ENCODE measurements around the gene PPP4C.

PPP4C gene

DNA sequence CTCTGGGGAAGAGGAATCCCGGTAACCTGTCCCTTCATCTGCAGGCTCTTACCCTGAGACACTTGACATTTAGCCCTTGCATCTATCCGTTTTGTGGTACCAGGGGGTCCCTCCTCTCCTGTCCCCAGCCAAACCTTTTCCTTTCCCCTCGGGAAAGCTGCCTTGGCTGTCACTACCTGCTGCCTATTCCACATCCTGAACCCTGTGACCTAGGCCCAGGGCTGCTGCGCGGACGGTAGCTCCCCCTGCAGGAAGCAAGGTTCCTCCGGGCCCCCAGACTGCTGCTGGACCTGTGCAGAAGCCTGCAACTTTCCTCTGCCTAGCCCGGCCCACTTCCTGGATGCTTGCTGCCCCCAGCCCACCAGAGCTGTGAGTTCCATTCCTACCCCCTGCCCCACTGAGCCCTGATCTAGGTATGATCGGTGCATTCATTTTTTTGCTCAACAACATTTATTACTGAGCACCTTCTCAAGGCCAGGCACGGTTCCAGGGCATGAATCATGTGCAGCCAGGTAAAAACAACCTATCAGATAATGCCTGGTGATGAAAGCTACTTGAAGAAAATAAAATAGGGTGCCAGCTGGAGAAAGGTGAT, 20.7 kb upstream of the PPP4C start:
- no peak for DNase-seq (ENCODE audit: low read depth in 2 of 2)

DNA sequence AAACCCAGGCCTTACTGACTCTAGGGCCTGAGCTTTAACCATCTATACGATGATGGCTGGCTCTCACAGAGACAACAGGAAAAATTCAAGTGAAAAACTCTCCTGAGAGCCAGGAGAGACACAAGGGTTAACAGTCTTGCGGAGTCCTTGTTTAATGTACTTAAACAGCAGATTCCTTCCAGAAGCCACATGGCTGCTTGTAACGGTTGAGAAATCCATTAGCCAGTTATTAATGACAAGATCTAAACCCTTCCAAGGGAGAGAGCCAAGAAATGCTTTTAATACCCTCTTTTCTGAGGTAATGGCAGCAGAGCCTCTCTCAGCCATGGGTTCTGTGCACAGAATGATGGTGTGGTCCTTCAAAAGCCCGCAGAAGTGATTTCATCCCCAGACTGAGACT, 15.4 kb upstream of the PPP4C start:
- DNase-seq (ENCODE audit: low read depth in 2 of 2) = no peak

DNA sequence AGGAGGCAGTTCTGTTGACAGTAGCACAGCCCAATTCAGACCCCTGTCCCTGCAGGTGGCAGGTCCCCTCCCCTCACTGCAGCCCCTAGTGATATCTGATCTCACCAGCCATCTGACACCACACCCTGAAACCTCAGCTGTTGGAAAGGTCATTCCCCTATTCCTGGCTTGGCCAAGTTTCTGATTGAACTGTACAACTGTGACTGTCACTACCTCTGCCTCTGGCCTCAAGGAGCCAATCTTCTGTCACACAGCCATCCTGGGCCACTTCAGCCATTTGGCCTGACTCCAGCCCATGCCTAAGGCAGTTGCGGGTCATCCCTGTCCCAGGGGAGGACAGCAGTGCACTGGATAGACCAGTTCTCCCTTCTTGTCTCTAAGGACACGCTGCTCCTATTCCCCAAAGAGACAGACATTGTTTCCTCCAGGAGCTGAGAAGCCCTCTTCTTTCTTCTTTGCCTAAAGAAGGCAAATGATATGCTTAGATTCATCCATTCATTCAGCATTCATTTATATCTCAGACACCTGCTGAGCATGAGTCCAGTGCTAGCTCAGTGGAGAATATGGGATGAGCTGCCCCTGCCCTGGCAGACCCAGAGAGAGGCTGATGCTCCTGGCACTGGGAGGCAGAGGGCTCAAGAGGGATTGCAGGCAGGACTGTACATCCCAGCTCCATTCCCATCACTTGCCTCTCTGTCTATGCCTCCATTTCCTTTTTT, 14.8 kb upstream of the PPP4C start:
- DNase-seq (ENCODE audit: low read depth in 2 of 2) = no peak

DNA sequence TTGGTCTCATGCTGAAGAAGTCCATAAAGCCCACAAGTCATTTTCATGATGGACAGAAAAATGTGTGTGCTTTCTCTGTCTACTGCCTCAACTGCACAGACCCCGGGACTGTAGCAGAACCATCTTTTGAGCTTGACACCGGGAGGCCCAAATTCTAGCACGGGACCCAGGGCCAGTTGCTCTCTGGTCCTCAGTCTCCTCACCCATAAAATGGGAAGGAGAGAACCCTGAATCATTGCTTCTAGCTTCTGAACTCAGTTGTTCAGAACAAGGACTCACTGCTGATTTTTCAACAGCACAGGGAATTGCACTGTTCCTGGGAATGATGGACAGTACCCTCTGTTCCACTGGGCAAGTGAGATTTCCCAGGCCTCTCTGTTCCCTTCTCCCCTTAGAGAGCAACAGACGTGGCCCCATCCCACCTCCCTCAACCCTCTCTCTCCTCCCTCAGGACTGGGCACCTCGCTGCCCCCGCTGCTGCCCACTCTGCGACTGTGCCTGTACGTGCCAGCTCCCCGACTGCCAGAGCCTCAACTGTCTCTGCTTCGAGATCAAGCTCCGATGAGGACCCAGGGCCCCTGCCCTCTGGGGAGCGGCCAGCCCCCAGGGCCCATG, 12.4 kb upstream of the PPP4C start:
- no peak for DNase-seq (ENCODE audit: low read depth in 2 of 2)

DNA sequence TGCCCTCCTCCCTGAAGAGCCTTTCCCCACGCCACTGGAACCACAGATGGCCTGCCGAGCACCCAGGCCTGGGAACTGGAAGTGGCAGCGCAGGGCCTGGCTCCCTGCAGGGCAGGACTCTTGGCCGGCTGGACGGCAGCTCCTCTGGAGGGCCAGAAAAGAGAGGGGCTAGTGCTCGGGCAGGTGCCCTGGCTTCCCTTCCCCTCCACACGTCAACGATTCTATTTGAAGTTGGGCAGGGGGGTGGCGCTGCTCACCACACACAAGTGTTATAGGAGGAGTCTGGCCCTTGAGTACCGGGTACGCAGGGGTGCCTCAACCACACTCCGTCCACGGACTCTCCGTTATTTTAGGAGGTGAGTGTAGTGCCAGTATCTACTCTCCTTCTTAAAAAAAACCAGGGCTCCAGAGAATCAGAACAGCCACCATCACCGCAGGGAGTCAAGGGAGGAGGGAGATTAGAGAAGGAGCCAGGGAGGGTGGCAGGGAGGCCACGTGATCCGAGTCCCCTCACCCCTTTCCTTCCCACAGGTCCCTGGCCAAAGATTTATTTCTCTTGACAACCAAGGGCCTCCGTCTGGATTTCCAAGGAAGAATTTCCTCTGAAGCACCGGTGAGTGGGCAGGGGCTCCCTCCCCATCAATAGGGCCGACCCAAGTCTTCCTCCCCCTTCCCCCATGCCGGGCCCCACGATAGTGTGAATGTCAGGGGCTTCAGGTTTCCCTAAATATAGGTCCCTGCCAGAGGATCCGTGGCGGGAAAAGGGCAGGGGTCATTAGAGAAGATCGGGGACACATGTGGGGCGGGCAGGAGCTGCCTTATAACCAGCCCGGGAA, 11.7 kb upstream of the PPP4C start:
- DNase-seq (ENCODE audit: low read depth in 2 of 2) = peak in 1 of 2 donors; percentile 44

DNA sequence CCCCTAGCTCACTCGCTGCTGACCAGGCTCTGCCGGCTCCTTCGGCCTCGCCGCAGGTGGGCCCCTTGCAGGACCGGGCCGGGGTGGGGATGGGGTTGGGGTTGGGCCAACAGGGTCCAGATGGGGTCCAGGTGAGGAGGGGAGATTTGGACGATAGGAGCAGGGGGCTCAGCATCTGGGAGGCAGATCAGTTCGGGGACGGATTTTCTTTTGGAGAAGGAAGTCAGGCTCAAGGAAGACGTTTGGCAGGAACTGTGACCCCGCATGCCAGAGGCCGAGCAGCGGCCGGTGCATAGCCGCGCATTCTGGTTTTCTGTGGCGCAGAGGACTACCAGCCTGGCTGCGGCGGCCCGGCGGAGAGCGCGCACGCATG, 11.1 kb upstream of the PPP4C start:
- no peak for DNase-seq (ENCODE audit: low read depth in 2 of 2)

DNA sequence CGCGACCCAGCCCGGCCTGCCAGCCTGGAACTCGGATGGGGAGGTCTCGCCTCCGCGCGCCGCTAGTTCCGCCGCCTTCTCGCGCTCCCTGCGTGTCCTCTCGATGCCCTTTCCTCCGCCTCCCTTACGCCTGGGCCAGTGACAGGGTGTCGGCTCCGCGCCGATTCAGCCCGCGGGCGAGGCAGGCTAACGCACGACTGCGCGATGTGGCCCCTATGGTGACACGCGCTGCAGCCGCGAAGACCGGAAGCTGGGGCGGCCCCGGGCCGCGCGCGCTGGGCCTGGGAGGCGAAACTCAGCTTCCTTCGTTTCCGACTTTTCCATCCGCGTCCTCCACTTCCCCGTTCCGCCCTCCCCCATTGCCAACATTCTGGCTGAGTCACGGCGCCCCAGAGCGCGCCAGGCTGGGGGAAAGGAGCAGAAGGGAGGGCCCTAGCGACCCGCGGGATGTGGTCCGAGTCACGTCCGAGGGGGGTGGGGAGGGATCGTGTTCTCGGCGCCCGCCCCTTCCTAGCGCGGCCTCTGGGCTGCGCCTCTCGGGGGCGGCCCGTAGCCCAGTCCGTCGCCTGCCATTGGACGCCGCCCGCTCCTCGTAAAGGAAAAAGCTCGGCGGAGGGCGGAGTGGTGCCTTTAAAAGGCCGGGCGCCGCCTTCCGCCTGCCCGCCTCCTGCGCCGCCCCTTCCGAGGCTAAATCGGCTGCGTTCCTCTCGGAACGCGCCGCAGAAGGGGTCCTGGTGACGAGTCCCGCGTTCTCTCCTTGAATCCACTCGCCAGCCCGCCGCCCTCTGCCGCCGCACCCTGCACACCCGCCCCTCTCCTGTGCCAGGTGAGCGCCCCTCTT, 10.5 kb upstream of the PPP4C start, which contains the start of gene ALDOA:
ALDOA (plus strand) TSS at position 659 of the 841 bp plus-strand sequence. CDS start 1,138 bp downstream, outside the sequence.
- DNase-seq (ENCODE audit: low read depth in 2 of 2) = peak; percentile 88 to 90

DNA sequence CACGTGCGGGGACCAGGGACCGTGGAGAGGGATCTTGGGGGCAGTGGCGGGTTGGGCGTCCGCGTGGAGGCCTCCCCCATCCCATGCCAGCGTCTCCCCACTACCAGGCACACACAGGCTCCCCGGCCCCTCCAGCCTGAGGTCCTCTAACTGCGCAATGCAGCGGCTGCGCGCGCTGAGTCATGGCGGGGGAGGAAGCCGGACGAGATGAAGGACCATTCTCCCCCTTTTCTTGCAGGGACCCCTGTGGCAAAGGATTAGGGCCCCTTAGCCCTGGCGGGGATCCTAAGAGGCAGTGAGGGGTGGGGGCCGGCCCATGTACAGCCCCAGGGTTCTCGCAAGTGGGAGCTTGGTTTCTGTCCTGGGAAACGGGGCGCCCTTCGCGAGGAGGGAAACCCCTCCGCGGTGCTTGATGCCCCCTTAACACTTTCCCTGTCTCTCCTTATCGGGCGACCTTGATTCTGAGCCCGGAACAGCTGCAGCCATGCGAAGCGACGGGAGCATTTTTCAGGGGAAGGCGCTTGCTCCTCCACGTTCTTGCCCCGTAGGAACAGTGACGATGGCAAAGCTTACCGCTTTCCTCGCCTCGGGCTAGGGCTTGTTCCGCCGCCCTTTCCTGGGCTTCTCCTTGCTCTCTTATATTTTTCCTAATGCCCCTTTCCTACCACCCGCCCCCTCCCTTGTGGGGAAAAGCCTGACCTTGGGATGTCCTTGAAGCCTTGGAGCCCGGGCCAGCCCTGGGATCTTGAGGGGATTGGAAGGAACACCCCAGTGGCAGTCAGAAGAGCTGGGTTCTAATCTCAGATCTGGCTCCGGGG, 9.6 kb upstream of the PPP4C start:
- no peak for DNase-seq (ENCODE audit: low read depth in 2 of 2)

DNA sequence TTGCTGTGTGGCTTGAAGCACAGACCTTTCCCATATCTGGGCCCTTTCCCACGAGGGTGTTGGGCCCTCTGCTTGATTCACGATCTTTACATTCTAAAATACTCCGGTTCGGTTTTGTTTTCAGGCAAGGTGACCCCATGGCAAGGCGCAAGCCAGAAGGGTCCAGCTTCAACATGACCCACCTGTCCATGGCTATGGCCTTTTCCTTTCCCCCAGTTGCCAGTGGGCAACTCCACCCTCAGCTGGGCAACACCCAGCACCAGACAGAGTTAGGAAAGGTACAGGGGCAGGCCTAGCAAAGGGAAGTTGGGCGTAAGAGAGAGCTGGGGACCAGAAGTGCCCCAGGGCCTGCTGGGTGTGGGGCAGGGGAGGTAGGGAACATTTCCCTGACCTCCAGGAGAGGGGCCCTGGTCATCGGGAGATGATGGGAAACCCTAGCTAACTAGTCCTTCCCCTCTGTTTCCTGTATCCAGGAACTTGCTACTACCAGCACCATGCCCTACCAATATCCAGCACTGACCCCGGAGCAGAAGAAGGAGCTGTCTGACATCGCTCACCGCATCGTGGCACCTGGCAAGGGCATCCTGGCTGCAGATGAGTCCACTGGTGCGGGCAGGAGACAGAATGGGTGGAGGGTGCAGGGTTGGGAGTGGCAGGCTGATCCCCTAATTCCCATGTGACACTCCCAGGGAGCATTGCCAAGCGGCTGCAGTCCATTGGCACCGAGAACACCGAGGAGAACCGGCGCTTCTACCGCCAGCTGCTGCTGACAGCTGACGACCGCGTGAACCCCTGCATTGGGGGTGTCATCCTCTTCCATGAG, 8.8 kb upstream of the PPP4C start:
- DNase-seq (ENCODE audit: low read depth in 2 of 2) = no peak

DNA sequence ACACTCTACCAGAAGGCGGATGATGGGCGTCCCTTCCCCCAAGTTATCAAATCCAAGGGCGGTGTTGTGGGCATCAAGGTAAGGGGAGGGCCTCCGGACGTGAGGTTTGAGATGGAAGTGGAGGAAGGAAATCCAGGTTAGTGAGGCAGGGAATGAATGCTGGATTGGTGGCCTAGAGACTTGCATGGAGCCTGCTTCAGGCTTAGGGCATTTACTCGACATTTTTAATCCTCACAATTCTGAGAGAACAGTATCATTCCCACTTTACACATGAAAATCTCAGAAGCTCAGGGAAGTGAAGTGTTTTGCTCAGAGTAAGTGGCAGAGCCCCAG, 8.2 kb upstream of the PPP4C start:
- DNase-seq (ENCODE audit: low read depth in 2 of 2) = no peak

DNA sequence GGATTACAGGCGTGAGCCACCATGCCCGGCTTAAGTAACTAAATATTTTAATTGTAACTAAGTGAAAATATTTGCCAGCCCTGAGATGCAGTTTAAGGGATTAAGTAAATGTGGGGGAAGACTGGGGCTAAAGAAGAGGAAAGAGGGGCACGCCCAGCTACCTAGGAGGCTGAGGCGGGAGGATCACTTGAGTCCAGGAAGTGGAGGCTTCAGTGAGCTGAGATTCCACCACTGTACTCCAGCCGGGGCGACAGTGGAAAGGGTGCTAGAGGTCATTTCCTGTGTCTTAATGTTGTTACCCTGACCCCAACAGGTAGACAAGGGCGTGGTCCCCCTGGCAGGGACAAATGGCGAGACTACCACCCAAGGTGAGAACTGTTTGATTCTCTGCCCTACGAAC, 7.5 kb upstream of the PPP4C start:
- no peak for DNase-seq (ENCODE audit: low read depth in 2 of 2)

DNA sequence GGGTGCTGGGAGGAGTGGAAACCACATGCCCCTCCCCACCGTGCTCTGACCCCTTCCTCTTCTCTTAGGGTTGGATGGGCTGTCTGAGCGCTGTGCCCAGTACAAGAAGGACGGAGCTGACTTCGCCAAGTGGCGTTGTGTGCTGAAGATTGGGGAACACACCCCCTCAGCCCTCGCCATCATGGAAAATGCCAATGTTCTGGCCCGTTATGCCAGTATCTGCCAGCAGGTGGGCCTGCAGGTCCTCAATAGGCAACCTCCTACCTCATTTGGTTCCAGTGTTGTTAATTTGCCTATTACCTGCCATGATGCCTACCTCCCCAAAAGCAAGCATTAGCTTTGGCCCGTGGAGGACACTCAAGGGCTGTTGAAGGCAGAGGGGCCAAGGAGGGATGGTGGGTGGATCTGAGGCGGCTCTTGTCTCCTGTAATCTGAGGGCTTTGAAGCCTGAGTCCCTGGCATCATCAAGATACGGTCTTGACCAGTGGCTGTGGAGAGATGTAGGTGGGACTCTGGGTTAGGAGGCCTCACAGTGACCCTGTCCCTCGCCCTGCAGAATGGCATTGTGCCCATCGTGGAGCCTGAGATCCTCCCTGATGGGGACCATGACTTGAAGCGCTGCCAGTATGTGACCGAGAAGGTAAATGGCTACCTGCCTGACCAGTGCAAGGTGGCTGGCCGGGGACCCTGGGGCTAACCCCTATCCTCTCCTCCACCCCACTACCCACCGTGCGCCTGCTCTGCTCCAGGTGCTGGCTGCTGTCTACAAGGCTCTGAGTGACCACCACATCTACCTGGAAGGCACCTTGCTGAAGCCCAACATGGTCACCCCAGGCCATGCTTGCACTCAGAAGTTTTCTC, 6.8 kb upstream of the PPP4C start:
- DNase-seq (ENCODE audit: low read depth in 2 of 2) = no peak

DNA sequence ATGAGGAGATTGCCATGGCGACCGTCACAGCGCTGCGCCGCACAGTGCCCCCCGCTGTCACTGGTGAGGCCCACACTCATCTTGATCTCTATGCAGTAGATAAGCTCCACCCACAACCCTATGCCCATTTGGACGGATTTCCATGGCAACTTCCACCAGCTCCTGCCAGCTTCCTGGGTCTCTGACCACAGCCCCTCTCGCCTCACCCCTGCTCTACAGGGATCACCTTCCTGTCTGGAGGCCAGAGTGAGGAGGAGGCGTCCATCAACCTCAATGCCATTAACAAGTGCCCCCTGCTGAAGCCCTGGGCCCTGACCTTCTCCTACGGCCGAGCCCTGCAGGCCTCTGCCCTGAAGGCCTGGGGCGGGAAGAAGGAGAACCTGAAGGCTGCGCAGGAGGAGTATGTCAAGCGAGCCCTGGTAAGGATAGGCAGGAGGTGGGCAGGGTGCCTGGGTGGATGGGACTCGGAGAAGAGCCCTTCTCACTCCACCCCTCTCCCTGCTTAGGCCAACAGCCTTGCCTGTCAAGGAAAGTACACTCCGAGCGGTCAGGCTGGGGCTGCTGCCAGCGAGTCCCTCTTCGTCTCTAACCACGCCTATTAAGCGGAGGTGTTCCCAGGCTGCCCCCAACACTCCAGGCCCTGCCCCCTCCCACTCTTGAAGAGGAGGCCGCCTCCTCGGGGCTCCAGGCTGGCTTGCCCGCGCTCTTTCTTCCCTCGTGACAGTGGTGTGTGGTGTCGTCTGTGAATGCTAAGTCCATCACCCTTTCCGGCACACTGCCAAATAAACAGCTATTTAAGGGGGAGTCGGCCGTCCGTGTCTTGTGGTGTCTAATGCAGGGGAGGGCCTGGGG, 6.0 kb upstream of the PPP4C start:
- DNase-seq (ENCODE audit: low read depth in 2 of 2) = no peak

DNA sequence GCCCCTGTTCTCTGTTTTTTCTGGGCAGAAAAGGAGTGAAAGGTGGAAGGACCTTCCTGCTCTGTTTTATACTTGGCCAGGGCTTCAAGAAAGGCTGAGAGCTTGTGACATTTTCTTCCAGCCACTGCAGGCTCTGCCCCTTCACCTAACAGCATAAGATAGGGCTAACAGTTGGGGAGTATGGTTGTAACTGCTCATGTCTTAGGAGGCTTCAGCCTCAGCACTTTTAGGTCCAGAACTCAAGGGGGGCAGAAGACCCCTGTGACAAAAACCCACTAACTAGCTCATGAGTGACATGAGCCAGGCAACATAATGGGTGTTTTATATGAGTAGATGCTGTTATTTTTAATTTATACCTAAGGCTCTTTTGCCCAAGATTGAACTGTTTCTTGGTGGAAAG, 5.3 kb upstream of the PPP4C start:
- DNase-seq (ENCODE audit: low read depth in 2 of 2) = no peak

DNA sequence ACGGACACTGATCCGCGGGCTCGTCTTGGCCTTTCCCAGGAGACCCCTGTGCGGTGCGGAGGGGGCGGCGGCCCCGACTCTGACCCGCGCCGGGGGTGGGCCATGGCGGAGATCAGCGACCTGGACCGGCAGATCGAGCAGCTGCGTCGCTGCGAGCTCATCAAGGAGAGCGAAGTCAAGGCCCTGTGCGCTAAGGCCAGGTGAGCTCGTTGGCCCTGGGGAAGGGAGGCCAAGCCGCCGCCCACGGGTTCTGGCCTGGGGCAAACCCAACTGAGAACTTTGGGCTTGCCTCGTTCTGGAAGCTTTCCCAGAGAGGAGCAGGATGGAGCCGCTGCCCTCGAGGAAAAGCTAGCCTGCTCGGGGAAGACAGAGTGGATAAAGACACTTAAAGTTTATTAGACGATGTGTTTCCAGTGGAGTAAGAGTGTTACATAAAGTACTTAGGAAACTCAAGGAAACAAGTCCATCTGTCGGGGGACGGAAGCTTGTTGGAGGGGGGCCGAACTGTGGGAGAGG, 540 bp downstream of the PPP4C start:
- no peak for DNase-seq (ENCODE audit: low read depth in 2 of 2)

DNA sequence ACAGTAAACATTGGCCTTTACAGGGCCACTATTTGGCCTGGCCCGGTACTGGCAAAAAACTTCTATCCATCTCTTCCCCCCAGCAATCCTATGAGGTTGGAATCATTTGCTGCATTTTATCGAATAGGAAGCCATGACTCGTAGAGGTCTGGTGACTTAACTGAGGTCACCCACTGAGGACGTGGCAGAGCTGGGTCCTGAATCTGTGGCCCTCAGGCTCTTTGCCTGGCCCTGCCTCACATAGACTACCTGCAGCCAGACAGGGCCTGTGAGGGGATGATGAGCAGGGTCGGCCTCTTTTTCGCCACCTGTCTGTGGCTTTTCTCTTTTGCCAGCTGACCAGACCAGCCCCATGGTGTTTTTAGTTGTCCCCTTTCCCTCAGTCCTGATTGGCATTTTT, 1.9 kb downstream of the PPP4C start:
- DNase-seq (ENCODE audit: low read depth in 2 of 2) = no peak

DNA sequence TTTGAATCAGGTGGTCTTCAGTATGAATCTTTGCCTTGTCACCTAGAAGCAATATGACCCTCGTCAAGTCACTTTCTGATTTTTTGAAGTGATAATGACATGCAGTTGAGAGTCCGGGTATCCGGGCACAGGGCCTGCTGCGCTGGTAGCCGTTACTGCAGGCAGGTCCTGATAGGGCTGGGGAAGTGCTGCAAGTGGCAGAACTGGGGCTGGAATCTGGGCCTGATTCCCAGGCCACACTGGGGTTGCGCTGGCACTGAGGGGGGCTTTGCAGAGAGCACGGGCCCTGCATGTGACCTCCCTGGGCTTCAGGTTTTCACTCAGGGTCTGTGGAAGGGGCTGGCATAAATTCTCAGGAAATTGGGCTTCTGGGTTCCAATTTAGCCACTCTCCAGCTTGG, 3.0 kb downstream of the PPP4C start:
- no peak for DNase-seq (ENCODE audit: low read depth in 2 of 2)

DNA sequence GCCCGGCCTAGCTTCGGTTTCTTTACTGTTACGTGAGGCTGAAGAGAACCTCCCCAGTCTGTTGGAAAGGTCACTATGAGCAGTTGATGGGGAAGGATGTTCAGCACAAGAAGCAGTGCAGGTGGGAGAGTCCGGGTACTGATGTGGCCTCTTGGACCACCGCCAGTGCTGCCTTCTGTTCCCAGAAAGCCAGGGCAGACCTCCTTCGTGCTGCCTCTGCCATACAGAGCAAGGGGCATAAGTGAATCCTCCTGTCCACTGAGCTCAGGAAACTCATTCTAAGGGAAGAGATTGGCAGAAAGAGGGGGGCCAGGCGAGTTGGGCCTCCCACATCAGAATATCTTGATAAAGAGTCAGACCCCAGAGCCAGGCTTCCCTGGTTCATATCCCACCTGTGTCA, 3.7 kb downstream of the PPP4C start:
- no peak for DNase-seq (ENCODE audit: low read depth in 2 of 2)

All from stimulated activated CD8-positive, alpha-beta memory T cell treated with anti-CD3 and anti-CD28 coated beads, Interleukin-7, amount 100 ng/mL, for 1 hour (primary cell).